ENCODE data around the gene SLC22A4. TPM values are rescaled to one million over a fixed set of nuclear protein-coding genes. Genes with fewer than 3 reads are reported as not detected.

The SLC22A4 gene
- total RNA-seq, 4 donors from 2014 or later = 0.25 to 1.1 (median 0.61) TPM

GRCh38 chr5:132272311-132273210 lies 21.6 kb upstream of the SLC22A4 start:
- no peak overlapping the region for H3K4me3 ChIP-seq
- H3K27ac ChIP-seq = peak overlapping the region in 3 of 4 donors; percentile 29 to 98 (median 64)
- TF ChIP-seq CTCF (IDR thresholded peaks at IDR 0.05) = peak in 3 of 4 experiments; percentile 76 to 89 (median 84)
- TF ChIP-seq POLR2AphosphoS5 (IDR thresholded peaks at IDR 0.05) = peak; percentile 4
- TF ChIP-seq EP300 (IDR thresholded peaks at IDR 0.05) = no peak
- no peak for TF ChIP-seq POLR2A (IDR thresholded peaks at IDR 0.05)
- H3K4me1 ChIP-seq = peaks cover 0 to 48% (median 12%) of the 10 kb centered on the region in 3 donors
- peak; percentile 11 for ATAC-seq
- peaks cover 0 to 67% of the 10 kb centered on the region in 2 donors for H3K36me3 ChIP-seq
- H3K9me3 ChIP-seq = no peaks in the 10 kb centered on the region
- no peaks in the 10 kb centered on the region for H3K27me3 ChIP-seq
- WGBS, 2 donors (ENCODE audit: low coverage in 1 of 2) = 61 to 69% methylated on average over 22 to 31 of the region's 37 CpGs

GRCh38 chr5:132273631-132274030 lies 20.6 kb upstream of the SLC22A4 start:
- no peak overlapping the region for H3K4me3 ChIP-seq
- no peaks in the 10 kb centered on the region for H3K27me3 ChIP-seq
- WGBS, 2 donors (ENCODE audit: low coverage in 1 of 2) = 71 to 88% methylated on average over 2 of the region's 2 CpGs
- TF ChIP-seq EP300 (IDR thresholded peaks at IDR 0.05) (no peak), CTCF (IDR thresholded peaks at IDR 0.05) (no peak), POLR2A (IDR thresholded peaks at IDR 0.05) (no peak), POLR2AphosphoS5 (IDR thresholded peaks at IDR 0.05) (no peak)
- H3K27ac ChIP-seq = peak overlapping the region in 2 of 4 donors; percentile 9 to 64
- ATAC-seq = no peak
- H3K36me3 ChIP-seq = peaks cover 0 to 56% of the 10 kb centered on the region in 2 donors
- H3K9me3 ChIP-seq = no peaks in the 10 kb centered on the region
- peaks cover 0 to 38% (median 6%) of the 10 kb centered on the region in 3 donors for H3K4me1 ChIP-seq

- Histone ChIP-seq H3K4me3 (no peak overlapping the region), H3K27me3 (no peaks in the 10 kb centered on the region), H3K36me3 (peaks cover 0 to 50% of the 10 kb centered on the region in 2 donors), H3K9me3 (no peaks in the 10 kb centered on the region), H3K4me1 (peaks cover 0 to 32% (median 3%) of the 10 kb centered on the region in 3 donors), H3K27ac (peak overlapping the region in 3 of 4 donors; percentile 9 to 64 (median 11))
- WGBS, 2 donors (ENCODE audit: low coverage in 1 of 2) = 81 to 83% methylated on average over 2 to 4 of the region's 14 CpGs
- TF ChIP-seq CTCF (IDR thresholded peaks at IDR 0.05) (no peak), EP300 (IDR thresholded peaks at IDR 0.05) (no peak), POLR2A (IDR thresholded peaks at IDR 0.05) (no peak), POLR2AphosphoS5 (IDR thresholded peaks at IDR 0.05) (no peak)
- ATAC-seq = no peak
These were observed 20.0 kb upstream of the SLC22A4 start for GRCh38 chr5:132274050-132274792.

GRCh38 chr5:132275367-132276220 lies 18.6 kb upstream of the SLC22A4 start:
- 62 to 74% methylated on average over 2 to 5 of the region's 5 CpGs for whole genome bisulfite sequencing, 2 donors (ENCODE audit: low coverage in 1 of 2)
- H3K9me3 ChIP-seq = no peaks in the 10 kb centered on the region
- H3K36me3 ChIP-seq = peaks cover 0 to 36% of the 10 kb centered on the region in 2 donors
- no peaks in the 10 kb centered on the region for H3K27me3 ChIP-seq
- peak overlapping the region in 1 of 4 donors; percentile 14 for H3K27ac ChIP-seq
- H3K4me3 ChIP-seq = no peak overlapping the region
- H3K4me1 ChIP-seq = peaks cover 0 to 18% (median 0%) of the 10 kb centered on the region in 3 donors
- ATAC-seq = no peak
- TF ChIP-seq POLR2A (IDR thresholded peaks at IDR 0.05) (no peak), POLR2AphosphoS5 (IDR thresholded peaks at IDR 0.05) (no peak), EP300 (IDR thresholded peaks at IDR 0.05) (no peak), CTCF (IDR thresholded peaks at IDR 0.05) (no peak)
